HL-60 (cell line): ENCODE measurements around the gene TLR9.

Experiments
- GABPA ChIP-seq: IDR thresholded peaks from 2 replicates; pipeline ENCODE4 v1.6.1; 2012; ENCODE audit warnings: low read depth
- POLR2AphosphoS5 ChIP-seq: IDR thresholded peaks from 2 replicates; pipeline ENCODE4 v1.6.1; 2012; ENCODE audit warnings: low read depth
- TF ChIP-seq, protein P1 (sequence below): IDR thresholded peaks from one replicate; pipeline ENCODE4 v1.5.1; 2011; ENCODE audit warnings: low read length, control low read depth, inconsistent platforms; ENCODE audit not compliant: insufficient read depth
- TF ChIP-seq, protein P2 (sequence below): IDR thresholded peaks from 2 replicates; pipeline ENCODE4 v1.6.1; 2012; ENCODE audit warnings: low read depth; ENCODE audit not compliant: insufficient replicate concordance

GRCh38 chr3:52213005-52213404 is 12.4 kb downstream of the TLR9 start:
- TF ChIP-seq, protein P1, sequence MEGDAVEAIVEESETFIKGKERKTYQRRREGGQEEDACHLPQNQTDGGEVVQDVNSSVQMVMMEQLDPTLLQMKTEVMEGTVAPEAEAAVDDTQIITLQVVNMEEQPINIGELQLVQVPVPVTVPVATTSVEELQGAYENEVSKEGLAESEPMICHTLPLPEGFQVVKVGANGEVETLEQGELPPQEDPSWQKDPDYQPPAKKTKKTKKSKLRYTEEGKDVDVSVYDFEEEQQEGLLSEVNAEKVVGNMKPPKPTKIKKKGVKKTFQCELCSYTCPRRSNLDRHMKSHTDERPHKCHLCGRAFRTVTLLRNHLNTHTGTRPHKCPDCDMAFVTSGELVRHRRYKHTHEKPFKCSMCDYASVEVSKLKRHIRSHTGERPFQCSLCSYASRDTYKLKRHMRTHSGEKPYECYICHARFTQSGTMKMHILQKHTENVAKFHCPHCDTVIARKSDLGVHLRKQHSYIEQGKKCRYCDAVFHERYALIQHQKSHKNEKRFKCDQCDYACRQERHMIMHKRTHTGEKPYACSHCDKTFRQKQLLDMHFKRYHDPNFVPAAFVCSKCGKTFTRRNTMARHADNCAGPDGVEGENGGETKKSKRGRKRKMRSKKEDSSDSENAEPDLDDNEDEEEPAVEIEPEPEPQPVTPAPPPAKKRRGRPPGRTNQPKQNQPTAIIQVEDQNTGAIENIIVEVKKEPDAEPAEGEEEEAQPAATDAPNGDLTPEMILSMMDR, result no peak
- TF ChIP-seq POLR2AphosphoS5, result 0 out of 2 replicates have a peak, but pooled peaks have one; percentile 12
- TF ChIP-seq, protein P2, sequence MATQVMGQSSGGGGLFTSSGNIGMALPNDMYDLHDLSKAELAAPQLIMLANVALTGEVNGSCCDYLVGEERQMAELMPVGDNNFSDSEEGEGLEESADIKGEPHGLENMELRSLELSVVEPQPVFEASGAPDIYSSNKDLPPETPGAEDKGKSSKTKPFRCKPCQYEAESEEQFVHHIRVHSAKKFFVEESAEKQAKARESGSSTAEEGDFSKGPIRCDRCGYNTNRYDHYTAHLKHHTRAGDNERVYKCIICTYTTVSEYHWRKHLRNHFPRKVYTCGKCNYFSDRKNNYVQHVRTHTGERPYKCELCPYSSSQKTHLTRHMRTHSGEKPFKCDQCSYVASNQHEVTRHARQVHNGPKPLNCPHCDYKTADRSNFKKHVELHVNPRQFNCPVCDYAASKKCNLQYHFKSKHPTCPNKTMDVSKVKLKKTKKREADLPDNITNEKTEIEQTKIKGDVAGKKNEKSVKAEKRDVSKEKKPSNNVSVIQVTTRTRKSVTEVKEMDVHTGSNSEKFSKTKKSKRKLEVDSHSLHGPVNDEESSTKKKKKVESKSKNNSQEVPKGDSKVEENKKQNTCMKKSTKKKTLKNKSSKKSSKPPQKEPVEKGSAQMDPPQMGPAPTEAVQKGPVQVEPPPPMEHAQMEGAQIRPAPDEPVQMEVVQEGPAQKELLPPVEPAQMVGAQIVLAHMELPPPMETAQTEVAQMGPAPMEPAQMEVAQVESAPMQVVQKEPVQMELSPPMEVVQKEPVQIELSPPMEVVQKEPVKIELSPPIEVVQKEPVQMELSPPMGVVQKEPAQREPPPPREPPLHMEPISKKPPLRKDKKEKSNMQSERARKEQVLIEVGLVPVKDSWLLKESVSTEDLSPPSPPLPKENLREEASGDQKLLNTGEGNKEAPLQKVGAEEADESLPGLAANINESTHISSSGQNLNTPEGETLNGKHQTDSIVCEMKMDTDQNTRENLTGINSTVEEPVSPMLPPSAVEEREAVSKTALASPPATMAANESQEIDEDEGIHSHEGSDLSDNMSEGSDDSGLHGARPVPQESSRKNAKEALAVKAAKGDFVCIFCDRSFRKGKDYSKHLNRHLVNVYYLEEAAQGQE, result no peak
- TF ChIP-seq GABPA, result no peak
